Ascending aorta (tissue), 2 donors: ENCODE data around the gene PCOLCE2. TPM values are rescaled to one million over a fixed set of nuclear protein-coding genes. Genes with fewer than 3 reads are reported as not detected.
"Not testable (repeated sequence)": the region's sequence is repeated elsewhere in the genome, so short reads cannot be mapped to it uniquely, and the experiment has no call there.

ENCODE experiments used
- DNase-seq, 2 donors: peaks; one replicate each; pipeline ENCODE4 v3.0.0-alpha.2; 2019; ENCODE audit warnings: low spot score in 2 of 2
- H3K27ac ChIP-seq, 2 donors: fragments of 200-600 bp; sonication (generic); one replicate each; pipeline ENCODE4 v1.5.1; 2016 to 2017; ENCODE audit warnings: mild to moderate bottlenecking in 1 of 2
- H3K27me3 ChIP-seq: fragments of 200-600 bp; sonication (generic); one replicate; pipeline ENCODE4 v1.5.1; 2017
- H3K36me3 ChIP-seq, 2 donors: fragments of 200-600 bp; sonication (generic); one replicate each; pipeline ENCODE4 v1.5.1; 2016
- H3K4me1 ChIP-seq, 2 donors: fragments of 200-600 bp; sonication (generic); one replicate each; pipeline ENCODE4 v1.5.1; 2016 to 2017; ENCODE audit warnings: mild to moderate bottlenecking in 1 of 2
- H3K4me3 ChIP-seq, 2 donors: fragments of 200-600 bp; sonication (generic); one replicate each; pipeline ENCODE4 v1.5.1; 2016 to 2017; ENCODE audit warnings: mild to moderate bottlenecking in 1 of 2
- H3K9me3 ChIP-seq, 2 donors: fragments of 200-600 bp; sonication (generic); one replicate each; pipeline ENCODE4 v1.5.1; 2016
- CTCF ChIP-seq, 3 experiments: fragments of 200-600 bp in 2 of 3; fragments of 450-650 bp in 1 of 3; sonication (generic) in 2 of 3; IDR thresholded peaks; one replicate each; pipeline ENCODE4 v1.5.1; 2016 to 2019; ENCODE audit warnings: antibody characterized with exemption in 3 of 3, mild to moderate bottlenecking in 1 of 3, moderate library complexity in 1 of 3
- intact Hi-C: fragments of 100-400 bp; cut with DNase I; formaldehyde crosslinking; loops from one replicate; pipeline ENCODE4 v1.15.1; 2023
- total RNA-seq: library from RNA; depleted of rRNA; stranded (reverse); fragments of >200 nt; gene quantifications from one replicate; pipeline ENCODE4 v1.1.0, GENCODE V29; 2016

Gene PCOLCE2
- total RNA-seq, 1 donor from 2014 or later: 58.1 TPM

- no peaks in the 10 kb centered on the region for H3K27me3 ChIP-seq
- no peak for DNase-seq
Observed at GRCh38 chr3:142875583-142876207, 13.2 kb downstream of the PCOLCE2 start.

GRCh38 chr3:142875099-142875498 is 13.8 kb downstream of the PCOLCE2 start:
- Histone ChIP-seq H3K27me3 (no peaks in the 10 kb centered on the region), H3K4me3 (no peak overlapping the region), H3K27ac (no peak overlapping the region), H3K9me3 (no peaks in the 10 kb centered on the region), H3K4me1 (no peaks in the 10 kb centered on the region), H3K36me3 (no peaks in the 10 kb centered on the region)
- intact Hi-C loops: no loop called here
- no peak for DNase-seq
- no peak for TF ChIP-seq CTCF (IDR thresholded peaks at IDR 0.05)

More at GRCh38 chr3:142875583-142876207, 13.2 kb downstream of the PCOLCE2 start:
- Histone ChIP-seq H3K4me3 (no peak overlapping the region), H3K27ac (no peak overlapping the region), H3K9me3 (no peaks in the 10 kb centered on the region), H3K4me1 (no peaks in the 10 kb centered on the region), H3K36me3 (no peaks in the 10 kb centered on the region)
- TF ChIP-seq CTCF (IDR thresholded peaks at IDR 0.05): no peak
- intact Hi-C loops: no loop called here

GRCh38 chr3:142868382-142868781 is 20.5 kb downstream of the PCOLCE2 start:
- intact Hi-C loops, H3K9me3 ChIP-seq, DNase-seq, H3K36me3 ChIP-seq, H3K4me1 ChIP-seq, H3K4me3 ChIP-seq, H3K27ac ChIP-seq, H3K27me3 ChIP-seq: not testable (repeated sequence)

GRCh38 chr3:142866841-142867631 is 21.8 kb downstream of the PCOLCE2 start:
- intact Hi-C loops: no loop called here
- DNase-seq: no peak
- no peaks in the 10 kb centered on the region for H3K4me1 ChIP-seq
- H3K9me3 ChIP-seq: no peaks in the 10 kb centered on the region
- no peak overlapping the region for H3K27ac ChIP-seq
- H3K36me3 ChIP-seq: no peaks in the 10 kb centered on the region
- no peak for TF ChIP-seq CTCF (IDR thresholded peaks at IDR 0.05)
- H3K27me3 ChIP-seq: no peaks in the 10 kb centered on the region
- H3K4me3 ChIP-seq: no peak overlapping the region

GRCh38 chr3:142863930-142864920 is 24.7 kb downstream of the PCOLCE2 start:
- no peak for DNase-seq
- no peaks in the 10 kb centered on the region for H3K27me3 ChIP-seq
- no peak overlapping the region for H3K27ac ChIP-seq
- no peaks in the 10 kb centered on the region for H3K36me3 ChIP-seq
- H3K4me3 ChIP-seq: no peak overlapping the region
- intact Hi-C loops: no loop called here
- no peak for TF ChIP-seq CTCF (IDR thresholded peaks at IDR 0.05)
- no peaks in the 10 kb centered on the region for H3K9me3 ChIP-seq
- H3K4me1 ChIP-seq: no peaks in the 10 kb centered on the region
